Astrocyte (in vitro differentiated cells and primary cell): ENCODE measurements around the gene IGFBP1.

Experiments
- EZH2 ChIP-seq: IDR thresholded peaks from 2 replicates; pipeline ENCODE4 v1.6.1; 2012; ENCODE audit warnings: mild to moderate bottlenecking, low read length, inconsistent platforms; ENCODE audit not compliant: insufficient read depth
- TF ChIP-seq, protein P1 (sequence below): IDR thresholded peaks from 2 replicates; pipeline ENCODE4 v1.5.1; 2011; ENCODE audit warnings: low read depth, mild to moderate bottlenecking, inconsistent platforms, low read length, moderate library complexity; ENCODE audit not compliant: insufficient read depth

GRCh38 chr7:45917658-45918057, 29.4 kb downstream of the IGFBP1 start:
- TF ChIP-seq, protein P1, sequence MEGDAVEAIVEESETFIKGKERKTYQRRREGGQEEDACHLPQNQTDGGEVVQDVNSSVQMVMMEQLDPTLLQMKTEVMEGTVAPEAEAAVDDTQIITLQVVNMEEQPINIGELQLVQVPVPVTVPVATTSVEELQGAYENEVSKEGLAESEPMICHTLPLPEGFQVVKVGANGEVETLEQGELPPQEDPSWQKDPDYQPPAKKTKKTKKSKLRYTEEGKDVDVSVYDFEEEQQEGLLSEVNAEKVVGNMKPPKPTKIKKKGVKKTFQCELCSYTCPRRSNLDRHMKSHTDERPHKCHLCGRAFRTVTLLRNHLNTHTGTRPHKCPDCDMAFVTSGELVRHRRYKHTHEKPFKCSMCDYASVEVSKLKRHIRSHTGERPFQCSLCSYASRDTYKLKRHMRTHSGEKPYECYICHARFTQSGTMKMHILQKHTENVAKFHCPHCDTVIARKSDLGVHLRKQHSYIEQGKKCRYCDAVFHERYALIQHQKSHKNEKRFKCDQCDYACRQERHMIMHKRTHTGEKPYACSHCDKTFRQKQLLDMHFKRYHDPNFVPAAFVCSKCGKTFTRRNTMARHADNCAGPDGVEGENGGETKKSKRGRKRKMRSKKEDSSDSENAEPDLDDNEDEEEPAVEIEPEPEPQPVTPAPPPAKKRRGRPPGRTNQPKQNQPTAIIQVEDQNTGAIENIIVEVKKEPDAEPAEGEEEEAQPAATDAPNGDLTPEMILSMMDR, result peak; percentile 84
- no peak for TF ChIP-seq EZH2
